Measurements from ENCODE around the gene POMZP3.
"Not testable (repeated sequence)": the region's sequence is repeated elsewhere in the genome, so short reads cannot be mapped to it uniquely, and the experiment has no call there.

The POMZP3 gene

GRCh38 chr7:76567753-76568152 is 59.3 kb downstream of the POMZP3 start:
- not testable (repeated sequence) for H3K27me3 Mint-ChIP-seq, H3K27ac Mint-ChIP-seq, ATAC-seq, DNase-seq, H3K9me3 Mint-ChIP-seq, H3K4me3 Mint-ChIP-seq
- H3K4me1 Mint-ChIP-seq: peaks cover 16% of the 10 kb centered on the region

GRCh38 chr7:76567311-76567710 is 59.8 kb downstream of the POMZP3 start:
- not testable (repeated sequence) for DNase-seq, H3K27ac Mint-ChIP-seq, H3K4me3 Mint-ChIP-seq, H3K27me3 Mint-ChIP-seq, ATAC-seq, H3K9me3 Mint-ChIP-seq
- peaks cover 19% of the 10 kb centered on the region for H3K4me1 Mint-ChIP-seq

DNA sequence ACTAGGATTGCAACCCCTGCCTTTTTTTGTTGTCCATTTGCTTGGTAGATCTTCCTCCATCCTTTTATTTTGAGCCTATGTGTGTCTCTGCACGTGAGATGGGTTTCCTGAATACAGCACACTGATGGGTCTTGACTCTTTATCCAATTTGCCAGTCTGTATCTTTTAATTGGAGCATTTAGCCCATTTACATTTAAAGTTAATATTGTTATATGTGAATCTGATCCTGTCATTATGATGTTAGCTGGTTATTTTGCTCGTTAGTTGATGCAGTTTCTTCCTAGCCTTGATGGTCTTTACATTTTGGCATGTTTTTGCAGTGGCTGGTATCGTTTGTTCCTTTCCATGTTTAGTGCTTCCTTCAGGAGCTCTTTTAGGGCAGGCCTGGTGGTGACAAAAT is 62.1 kb downstream of the POMZP3 start:
- peaks cover 23% of the 10 kb centered on the region for H3K4me1 Mint-ChIP-seq
- not testable (repeated sequence) for H3K4me3 Mint-ChIP-seq, H3K9me3 Mint-ChIP-seq, DNase-seq, H3K27me3 Mint-ChIP-seq, ATAC-seq, H3K27ac Mint-ChIP-seq

GRCh38 chr7:76561342-76561741 is 65.7 kb downstream of the POMZP3 start:
- H3K4me1 Mint-ChIP-seq: peaks cover 36% of the 10 kb centered on the region
- not testable (repeated sequence) for H3K9me3 Mint-ChIP-seq, H3K4me3 Mint-ChIP-seq, H3K27ac Mint-ChIP-seq, ATAC-seq, DNase-seq, H3K27me3 Mint-ChIP-seq

GRCh38 chr7:76560157-76560556 is 66.9 kb downstream of the POMZP3 start:
- not testable (repeated sequence) for ATAC-seq, DNase-seq, H3K27me3 Mint-ChIP-seq, H3K27ac Mint-ChIP-seq, H3K9me3 Mint-ChIP-seq, H3K4me3 Mint-ChIP-seq
- peaks cover 30% of the 10 kb centered on the region for H3K4me1 Mint-ChIP-seq
